OCI-M1 (cell line): ENCODE measurements around the gene BMPR1A.

Source experiments
- DNase-seq: peaks from one replicate; lab custom pipeline; 2025; lab: John Stamatoyannopoulos, UW

BMPR1A gene

DNA sequence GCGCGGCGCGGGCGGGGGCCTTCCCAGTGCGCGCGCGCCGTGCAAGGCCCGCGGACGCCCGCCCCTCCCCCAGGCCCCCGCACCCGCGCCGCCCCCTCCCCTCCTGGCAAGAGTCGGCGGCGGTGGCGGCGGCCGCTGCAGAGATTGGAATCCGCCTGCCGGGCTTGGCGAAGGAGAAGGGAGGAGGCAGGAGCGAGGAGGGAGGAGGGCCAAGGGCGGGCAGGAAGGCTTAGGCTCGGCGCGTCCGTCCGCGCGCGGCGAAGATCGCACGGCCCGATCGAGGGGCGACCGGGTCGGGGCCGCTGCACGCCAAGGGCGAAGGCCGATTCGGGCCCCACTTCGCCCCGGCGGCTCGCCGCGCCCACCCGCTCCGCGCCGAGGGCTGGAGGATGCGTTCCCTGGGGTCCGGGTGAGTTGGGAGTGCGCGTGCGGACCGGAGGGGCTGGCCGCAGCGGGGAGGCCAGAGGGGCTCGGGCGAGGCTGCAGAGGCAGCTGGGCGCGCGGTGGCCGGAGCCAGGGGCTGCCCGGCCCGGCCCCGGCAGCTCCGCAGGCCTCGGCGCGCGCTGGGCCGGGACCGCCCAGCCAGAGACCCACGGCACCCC lies at the start of gene BMPR1A:
TSS of gene BMPR1A (plus strand) at position 109 of the 602 bp plus-strand sequence. CDS start 119,400 bp downstream, outside the sequence.
- no peak for DNase-seq

DNA sequence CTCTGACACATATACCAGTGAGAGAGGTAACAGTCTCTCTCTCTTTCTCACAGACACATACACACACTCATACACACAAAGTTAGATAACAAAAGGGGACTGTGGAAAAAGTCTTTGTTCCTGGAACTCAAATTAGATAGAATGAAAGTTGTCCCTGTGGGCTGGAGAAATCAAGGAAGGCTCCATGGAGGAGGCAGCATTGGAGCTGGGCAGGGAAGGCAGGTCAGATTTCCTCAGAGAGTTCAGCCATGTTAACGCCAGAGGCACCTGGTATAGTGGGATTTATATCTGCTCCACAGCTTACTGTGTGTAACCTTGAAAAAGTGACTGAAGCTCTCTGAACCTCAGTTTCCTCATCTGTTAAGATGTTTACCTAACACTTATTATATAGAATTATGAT lies 49.4 kb upstream of the BMPR1A start:
- no peak for DNase-seq

DNA sequence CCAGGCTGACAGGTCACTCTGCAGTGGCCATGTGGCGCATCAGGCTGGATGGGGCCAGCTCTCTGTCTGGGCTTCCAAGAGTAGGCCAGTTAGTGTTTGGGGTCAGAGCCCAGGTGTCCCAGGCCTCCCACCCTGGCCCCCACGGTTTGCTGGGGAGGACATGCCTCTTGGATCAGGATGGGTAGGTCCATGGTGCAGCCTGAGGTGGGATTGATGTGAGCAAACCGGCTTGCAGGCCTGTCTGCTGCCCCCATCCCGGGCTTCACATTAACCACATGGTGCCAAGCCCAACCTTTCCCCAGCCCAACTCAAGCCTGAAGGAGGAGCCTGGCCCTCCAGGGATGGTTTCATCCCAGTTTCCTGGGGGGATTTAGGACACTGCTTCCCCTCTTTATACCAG lies 48.9 kb upstream of the BMPR1A start:
- no peak for DNase-seq

DNA sequence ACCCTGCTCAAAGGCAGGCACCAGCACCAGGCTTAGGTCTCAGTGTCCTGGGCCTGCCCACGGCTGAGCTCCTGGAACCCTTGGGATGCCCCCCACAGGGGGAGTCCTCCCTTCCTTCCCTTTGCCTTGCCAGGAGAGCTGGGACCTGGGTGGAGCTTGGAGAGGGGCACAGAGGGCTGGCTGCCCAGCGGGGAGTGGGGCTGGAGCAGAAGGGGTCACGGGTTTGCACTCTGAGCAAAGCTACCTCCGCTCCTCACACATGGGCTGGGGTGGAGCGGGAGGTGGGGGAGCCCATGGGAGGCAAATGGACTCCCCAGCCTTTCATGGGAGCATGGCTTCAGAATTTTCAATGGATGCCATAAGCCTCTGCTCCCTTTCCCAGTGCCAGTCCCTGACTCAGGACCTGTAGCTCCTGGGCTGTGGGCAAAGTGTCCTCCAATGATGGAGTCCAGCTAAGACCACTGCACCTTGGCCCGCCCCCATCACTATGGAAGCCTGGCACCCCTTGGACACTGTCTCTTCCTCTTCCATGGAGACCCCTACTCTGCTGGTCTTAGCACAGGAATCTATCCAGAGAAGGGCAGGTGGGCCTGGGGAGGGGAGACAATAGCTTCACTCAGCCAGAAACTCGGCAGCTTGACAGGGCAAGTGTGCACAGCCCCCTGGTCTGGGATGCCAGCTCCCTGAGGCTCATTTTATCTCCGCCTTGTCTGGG lies 48.2 kb upstream of the BMPR1A start:
- DNase-seq = no peak

DNA sequence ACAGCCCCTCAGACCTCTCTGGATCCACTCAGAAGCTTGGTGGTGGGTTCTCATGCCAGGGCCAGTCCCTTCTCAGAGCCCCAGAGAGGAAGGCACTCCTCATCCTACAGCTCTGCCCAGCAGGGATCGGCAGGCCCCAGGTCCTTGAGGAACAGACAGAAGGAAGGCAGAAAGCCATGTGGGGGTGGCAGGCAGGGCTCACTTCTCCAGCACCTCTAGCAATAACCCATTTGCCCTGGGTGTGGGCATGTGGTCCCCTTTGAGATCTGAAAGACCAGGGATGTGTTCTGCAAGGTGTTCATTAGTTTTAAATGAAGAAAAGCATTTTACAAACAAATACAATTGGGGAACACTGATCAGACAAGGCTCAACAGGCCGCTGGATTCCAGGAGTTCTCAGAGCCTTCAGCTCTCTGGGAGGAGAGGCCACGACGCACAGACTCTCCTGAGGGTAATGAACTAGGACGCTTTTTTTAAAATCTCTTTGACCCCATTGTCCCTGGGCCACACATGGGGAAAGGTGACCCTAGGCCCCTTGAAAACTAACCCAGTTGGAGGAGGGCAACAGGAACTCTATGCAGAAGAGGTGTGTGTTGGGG lies 47.5 kb upstream of the BMPR1A start:
- no peak for DNase-seq

DNA sequence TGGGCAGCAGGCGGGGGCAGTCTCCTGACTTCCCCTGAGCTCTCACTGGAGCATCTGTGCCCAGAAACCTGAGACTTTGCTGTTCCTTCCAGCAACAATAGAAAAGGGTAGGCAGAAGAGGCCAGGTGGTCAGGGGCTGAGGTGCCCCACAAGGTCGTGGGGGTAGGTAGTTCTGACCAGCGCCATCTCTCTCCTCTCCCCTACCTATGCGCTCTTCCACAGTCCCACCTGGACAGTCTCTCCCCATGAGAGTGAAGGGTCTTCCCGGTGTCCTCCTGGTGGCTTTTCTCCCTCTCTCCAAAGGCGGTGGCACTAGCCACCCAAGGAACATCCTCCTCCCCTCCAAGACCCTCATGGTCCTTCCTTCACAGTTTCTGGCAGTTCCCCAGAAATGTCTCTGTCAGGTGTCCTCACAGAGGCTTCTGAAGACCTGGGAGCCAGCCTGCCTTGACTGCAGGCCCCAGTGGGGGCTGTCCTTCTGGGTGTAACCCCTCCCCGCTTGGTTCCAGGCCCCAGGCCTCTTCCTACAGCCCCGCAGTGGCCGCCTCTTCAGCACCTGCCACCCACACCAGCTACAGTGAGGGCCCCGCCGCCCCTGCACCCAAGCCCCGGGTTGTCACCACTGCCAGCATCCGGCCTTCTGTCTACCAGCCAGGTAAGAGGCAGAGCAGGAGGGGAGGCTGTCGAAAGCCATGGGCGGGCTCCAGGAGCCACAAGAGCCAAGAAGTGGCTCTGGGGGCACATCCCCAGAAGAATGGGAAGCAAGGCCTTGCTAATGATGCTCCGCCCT lies 46.8 kb upstream of the BMPR1A start:
- no peak for DNase-seq

DNA sequence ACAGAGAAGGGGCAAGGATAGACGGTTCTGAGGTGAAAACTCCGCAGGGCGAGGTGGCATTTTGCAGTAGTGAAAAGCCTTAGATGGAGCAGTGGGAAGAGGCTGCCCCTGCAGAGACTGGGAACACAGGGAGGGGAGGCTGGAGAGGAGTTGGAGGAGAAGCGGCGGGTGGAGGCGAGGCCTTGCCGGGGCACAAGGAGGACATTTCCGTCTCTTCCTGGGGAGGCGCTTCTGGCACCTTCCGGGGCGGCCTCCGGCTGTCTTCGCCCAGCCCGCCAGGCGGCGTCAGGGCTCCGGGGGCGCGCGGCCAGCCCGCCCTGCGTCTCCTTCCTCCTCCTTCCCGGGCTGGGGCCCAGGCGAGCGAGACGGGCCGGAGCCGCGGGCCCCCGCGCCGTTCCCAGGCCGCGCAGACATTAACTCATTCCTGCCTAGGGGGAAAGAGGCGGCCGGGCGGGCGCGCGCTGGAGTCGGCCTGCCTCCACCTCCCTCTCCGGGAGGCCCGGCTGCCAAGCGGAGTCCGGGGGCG lies 45.4 kb upstream of the BMPR1A start:
- DNase-seq = peak; percentile 95

DNA sequence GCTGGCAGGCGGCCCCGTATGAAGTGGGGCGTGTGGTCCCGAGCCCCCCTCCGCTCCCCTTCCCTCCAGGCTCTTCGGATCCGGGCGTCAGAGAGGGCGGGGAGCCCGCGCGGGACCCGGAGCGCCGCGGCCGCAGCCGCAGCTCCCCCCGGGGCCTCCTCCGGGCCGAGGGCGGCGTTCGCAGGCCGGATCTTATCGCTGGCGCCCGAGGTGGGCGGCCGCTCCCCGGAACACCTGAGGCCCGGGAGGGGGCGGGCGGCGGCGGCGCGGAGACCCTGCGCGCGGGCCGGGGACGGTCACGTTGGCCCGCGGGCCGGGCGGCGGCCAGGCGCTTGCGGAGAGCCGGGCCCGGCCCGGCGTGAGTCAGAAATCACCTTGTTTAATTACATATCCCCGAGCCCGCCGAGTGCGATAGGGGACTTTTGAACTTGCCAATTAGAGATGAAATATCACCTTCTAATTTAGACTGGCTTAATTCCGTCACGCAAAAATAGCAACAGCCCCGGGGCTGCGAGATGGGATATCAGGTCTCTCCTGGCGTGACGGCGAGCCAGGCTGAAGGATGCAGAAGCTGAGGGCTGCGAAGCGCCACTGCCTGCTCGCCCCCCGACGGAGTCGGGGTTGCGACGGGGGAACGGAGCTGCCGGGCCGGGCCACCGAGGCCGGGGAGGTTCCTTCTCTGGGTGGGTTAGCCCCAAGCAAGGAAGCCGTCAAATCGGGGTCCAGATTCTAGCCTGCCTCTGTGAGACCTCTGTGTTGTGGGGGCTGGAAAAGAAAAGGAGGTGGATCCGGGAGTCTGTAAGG lies 44.7 kb upstream of the BMPR1A start:
- DNase-seq = peak; percentile 63

DNA sequence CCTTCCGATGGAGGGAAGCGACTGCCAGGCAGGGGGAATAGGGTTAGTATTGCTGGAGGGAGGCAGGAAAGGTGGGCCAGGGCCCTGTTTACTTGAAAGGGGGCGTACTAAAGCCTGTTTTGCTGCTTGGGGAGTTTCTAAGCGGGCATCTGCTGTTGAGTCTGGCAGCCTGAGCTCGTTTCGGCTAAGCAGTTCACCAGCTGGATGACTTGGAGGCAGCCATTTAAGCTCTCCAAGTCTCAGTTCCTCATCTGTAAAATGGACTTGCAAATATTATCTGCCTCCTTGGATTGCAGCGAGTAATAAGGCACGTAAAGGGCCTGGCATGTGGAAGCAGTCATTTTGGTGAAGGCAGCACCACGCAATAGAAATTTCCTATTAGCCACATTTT lies 44.1 kb upstream of the BMPR1A start:
- DNase-seq = no peak

DNA sequence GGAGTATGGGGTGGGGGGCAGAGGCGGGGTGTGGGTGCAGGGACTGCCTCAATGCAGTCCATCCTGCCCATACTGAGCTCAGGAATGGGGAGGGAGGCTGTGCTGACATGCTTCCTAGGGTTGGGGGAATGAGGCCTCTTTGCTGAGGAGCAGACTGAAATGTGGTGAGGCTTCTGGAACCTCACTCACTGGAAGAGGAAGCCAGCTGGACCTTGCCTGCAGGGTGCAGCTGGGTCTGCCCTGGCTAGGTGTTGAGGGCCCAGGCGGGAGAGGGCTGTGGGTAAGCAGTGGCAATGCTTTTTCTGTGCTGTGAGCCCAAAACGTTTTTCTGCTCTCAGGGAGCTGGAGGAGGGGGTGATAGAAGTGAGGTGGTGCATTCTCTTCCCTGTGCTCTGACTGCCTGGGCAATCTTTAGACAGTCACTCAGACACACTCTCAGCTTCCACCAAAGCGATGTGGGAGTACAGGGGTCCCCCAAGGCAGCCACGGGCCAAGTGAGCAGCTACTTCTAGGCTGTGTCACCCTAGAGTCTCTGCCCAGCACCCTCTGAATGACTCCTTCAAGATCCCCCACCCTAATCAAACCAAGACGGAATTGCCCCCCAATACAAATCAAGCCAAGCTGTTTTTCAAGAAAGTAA lies 41.1 kb upstream of the BMPR1A start:
- DNase-seq = no peak

DNA sequence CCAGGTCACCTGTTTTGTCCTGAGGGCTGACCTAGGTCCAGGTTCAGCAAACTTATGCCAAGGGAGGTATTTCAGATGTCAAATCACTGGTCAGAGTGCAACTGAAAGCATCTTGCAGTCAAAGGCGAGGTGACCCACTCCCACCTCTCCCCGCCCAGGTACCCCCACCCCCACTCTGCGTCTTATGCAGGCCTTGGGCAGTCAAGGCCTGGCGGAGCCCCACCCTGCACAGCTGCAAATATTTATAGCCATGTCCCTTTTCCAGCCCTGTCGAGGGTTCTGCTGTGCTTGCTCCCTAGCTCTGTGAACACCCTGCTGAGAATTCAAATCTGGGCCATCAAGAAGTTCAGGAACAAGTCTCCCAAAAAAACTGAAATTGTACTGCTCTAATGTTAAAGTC lies 40.6 kb upstream of the BMPR1A start:
- no peak for DNase-seq

DNA sequence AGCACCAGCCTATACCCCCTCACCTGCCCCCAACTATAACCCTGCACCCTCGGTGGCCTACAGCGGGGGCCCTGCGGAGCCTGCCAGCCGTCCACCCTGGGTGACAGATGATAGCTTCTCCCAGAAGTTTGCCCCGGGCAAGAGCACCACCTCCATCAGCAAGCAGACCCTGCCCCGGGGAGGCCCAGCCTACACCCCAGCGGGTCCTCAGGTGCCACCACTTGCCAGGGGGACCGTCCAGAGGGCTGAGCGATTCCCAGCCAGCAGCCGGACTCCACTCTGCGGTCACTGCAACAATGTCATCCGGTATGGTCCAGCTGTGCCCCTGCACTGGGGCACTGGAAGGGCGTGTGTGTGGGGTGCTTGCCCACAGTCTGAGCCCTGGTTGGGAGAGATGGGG lies 40.0 kb upstream of the BMPR1A start:
- no peak for DNase-seq

DNA sequence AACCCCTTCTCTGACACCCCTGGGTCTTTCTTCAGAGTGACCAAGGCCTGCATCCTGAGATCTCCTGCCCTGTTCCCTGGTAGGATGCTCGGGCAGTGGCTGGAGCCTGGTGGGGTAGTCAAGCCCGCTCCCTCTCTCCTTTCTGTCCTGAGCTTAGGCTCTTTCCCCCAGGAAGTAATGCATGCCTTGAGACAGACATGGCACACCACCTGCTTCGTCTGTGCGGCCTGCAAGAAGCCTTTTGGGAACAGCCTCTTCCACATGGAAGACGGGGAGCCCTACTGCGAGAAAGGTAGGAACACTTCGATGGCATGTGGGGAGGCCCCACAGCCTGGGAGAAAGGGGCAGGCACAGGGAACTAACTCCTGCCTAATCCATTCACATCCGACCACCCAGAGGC lies 37.9 kb upstream of the BMPR1A start:
- DNase-seq = no peak

DNA sequence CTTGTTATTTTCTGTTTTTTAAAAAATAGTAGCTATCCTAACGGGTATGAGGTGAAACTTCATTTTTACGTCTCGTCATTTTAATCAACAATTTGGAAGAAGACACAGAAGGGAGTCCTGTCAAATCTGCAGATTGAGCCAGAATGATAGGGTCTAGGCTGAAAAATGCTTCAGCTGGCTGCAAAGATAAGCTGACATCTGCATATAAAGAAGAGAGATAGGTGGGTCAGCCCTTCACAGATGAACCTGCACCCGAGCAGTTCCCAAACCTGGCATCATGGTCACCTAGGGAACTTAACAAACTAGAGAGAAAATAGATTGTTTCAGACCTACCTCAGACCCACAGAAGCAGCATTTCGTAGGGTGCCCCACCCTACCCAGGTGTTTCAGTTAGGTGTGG lies 35.2 kb upstream of the BMPR1A start:
- peak; percentile 35 for DNase-seq

DNA sequence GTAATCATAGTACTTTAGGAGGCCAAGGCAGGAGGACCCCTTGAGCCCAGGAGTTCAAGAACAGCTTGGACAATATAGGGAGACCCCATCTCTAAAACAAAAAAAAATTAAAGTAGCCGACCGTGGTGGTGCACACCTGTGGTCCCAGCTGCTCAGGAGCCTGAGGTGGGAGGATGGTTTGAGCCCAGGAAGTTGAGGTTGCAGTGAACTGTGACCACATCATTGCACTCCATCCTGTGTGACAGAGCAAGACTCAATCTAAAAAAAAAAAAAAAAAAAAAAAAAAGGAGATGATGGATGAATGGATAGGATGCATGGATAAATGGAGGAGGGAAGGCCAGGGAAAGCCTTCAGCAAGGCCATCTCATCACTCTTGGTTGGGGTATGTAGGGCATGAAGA lies 33.4 kb upstream of the BMPR1A start:
- DNase-seq = no peak

DNA sequence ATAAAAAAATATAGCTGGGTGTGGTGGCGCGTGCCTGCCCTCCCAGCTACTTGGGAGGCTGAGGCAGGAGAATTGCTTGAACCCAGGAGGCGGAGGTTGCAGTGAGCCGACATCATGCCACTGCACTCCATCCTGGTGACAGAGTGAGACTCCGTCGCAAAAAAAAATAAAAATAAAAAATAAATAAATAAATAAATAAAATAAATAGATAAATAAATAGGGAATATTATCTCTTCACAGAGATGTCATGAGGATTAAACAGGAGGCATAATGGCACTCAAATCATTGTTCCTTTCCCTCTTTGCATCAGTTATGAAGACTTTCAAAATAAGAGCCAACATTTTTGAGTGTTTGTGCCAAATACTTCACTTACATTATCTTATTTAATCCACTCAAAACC lies 32.0 kb upstream of the BMPR1A start:
- no peak for DNase-seq

DNA sequence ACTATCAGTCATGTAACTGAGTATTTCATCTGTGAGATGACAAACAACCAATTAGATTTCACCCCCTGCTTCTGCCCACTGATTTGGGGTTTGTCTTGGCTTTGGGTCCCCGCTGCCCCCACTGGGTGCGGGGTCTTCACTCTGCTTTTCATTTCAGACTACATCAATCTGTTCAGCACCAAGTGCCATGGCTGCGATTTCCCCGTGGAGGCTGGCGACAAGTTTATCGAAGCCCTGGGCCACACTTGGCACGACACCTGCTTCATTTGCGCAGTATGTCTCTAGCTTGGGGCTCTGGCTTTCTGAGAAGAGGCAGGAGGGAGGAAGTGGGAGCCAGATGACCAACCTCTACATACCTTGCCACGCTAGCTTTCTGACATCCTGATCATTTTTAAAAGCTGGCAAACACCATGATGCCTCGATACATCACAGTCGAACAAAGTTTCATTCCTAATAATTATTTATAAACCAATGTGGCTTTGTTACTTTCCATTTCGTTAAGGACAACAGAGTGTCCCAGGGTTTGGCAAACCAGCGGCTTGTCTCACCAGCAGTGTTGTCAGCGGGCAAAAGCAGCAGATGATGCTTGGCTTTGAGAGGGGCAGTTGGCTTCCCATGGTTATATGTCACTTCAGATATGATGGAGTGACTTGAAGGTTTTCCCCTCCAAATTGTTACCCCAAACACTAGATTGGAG lies 30.3 kb upstream of the BMPR1A start:
- no peak for DNase-seq

DNA sequence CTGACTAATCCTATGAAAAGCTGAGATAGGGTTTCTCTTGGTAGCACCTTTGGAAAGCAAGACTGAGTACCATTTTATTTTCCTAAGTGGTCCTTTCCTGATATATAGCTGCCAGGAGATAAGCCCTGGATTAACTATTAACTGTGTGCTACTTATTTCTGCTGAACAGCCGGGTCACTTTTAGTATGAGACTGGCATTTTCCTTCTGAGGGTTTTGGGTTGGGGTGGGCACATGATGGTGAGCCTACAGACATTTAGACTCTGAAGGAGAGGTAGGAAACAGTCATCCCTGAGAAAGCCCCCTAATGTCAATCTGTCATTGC lies 29.8 kb upstream of the BMPR1A start:
- DNase-seq = no peak

DNA sequence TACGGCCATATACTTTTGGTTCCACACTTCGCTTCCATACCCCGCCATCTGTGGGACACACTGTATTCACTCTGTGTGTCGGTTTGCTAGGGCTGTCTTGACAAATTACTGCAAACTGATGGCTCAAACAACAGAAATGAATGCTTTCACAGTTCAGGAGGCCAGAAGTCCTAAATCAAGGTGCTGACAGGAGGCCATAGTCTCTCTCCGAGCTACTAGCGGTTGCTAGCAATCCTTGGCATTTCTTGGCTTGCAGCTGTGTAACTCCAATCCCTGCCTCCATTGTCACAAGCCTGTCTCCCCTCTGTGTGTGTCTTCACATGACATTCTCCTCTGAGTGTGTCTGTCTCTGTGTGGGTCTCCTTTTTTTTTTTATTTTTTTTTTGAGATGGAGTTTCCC lies 28.9 kb upstream of the BMPR1A start:
- DNase-seq = no peak

DNA sequence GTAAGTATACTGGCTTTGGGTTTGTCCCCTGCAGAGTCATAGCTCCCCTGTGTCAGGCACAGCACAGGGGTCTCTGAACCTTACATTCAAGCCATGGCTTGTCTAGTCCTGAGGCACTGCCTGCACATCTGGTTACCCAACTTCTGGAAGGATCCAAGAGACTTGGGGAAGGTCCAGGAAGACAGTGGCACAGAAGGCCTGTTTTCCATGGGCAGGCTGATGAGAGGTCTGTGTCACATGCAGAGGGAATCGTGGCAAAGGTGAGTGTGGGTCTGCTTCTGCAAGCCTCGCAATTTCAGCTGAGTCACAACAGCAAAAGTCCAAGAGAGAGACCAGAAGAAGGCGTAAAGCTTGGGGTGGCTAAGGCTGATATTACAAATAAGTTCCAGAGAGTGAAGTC lies 28.4 kb upstream of the BMPR1A start:
- no peak for DNase-seq

DNA sequence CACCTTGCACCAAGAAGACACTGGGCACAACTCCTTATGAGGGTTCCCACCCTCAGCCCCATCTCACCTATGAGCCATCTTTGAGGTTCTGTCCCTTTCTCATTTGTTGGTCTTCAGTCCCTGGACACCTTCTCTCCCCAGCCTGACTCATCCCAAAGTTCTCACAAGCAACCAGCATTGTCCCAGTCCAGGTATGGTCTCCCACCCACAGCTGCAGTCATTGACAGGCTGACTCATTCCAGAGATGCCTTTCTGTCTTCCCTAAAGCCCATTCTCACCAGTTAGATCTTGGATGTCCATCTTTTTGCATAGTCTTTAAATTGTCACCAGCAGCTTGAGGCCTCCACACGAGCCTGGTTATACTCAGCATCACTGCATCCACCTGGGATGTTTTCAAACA lies 26.7 kb upstream of the BMPR1A start:
- DNase-seq = no peak
